Mucosa of descending colon (tissue), 3 donors: ENCODE results near the gene FSHR. TPM values are rescaled to one million over a fixed set of nuclear protein-coding genes. Genes with fewer than 3 reads are reported as not detected.

ENCODE experiments used
- ATAC-seq: fragments of 200-7000 bp; cut with Tn5 transposase; one replicate; pipeline ENCODE4 v1.9.1; 2020; ENCODE audit warnings: mild to moderate bottlenecking, moderate library complexity
- DNase-seq, 3 donors: peaks; one replicate each; pipeline ENCODE4 v3.0.0-alpha.2; 2020
- H3K36me3 ChIP-seq: fragments of 200-600 bp; one replicate; pipeline ENCODE4 v1.8.0; 2021; ENCODE audit warnings: low read depth, mild to moderate bottlenecking
- H3K4me1 ChIP-seq: fragments of 200-600 bp; one replicate; pipeline ENCODE4 v1.8.0; 2021; ENCODE audit warnings: low read depth, mild to moderate bottlenecking
- H3K4me3 ChIP-seq: fragments of 200-600 bp; one replicate; pipeline ENCODE4 v1.8.0; 2021; ENCODE audit warnings: mild to moderate bottlenecking
- H3K9me3 ChIP-seq: fragments of 200-600 bp; one replicate; pipeline ENCODE4 v1.8.0; 2021; ENCODE audit warnings: mild to moderate bottlenecking
- intact Hi-C, 2 donors: fragments of 100-400 bp; cut with DNase I in 1 of 2; cut with micrococcal nuclease in 1 of 2; formaldehyde crosslinking; loops; one replicate each; pipeline versions ENCODE4 v1.11.0 to v1.11.1; 2022; cut with DNase I, micrococcal nuclease
- microRNA-seq: library from miRNA; unstranded; fragments of <30 nt; microRNA quantifications from one replicate; pipeline ENCODE4, GENCODE V29; 2019
- total RNA-seq, 3 donors: library from RNA; stranded (reverse); fragmentation: NEBNext Ultra II Directional in 2 of 3; extraction: Animal tissue kit (Norgen Biotek cat#: 25700) in 2 of 3; gene quantifications; one replicate each; pipeline versions ENCODE4 v1.2.1 to v1.2.4, GENCODE V29; 2021 to 2023
- TF ChIP-seq, protein P1 (sequence below): fragments of 200-600 bp; IDR thresholded peaks from one replicate; pipeline ENCODE4 v1.8.0; 2022; ENCODE audit warnings: antibody characterized with exemption, mild to moderate bottlenecking
- donor health status: DM: no; HTN: no; CAD: no; lungs with moderate emphysema.
- donor health status: DM: no; HTN: no; CAD: no.
- donor health status: DM: no; HTN: yes; CAD: no.

Gene FSHR
- total RNA-seq, 3 donors from 2014 or later: not detected

DNA sequence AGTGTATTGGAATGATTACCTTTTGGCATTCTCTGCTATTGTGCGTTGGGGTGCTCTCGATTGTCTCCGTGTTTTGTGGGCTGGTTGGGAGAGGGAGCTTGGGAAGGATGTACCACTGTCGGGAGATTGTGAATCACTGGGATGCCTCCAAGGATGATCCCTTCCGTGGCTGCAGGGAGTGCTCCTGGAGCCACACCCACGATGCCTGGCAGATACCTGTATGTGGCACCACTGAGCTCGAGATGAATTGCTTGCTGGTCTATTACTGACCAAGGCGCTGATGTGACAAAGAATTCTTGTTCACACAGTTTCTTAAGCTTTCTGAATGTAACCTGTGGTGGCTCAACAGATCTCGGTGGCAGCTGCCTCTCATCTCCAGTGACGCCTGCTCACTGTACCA lies 239.1 kb downstream of the FSHR start:
- TF ChIP-seq, protein P1, sequence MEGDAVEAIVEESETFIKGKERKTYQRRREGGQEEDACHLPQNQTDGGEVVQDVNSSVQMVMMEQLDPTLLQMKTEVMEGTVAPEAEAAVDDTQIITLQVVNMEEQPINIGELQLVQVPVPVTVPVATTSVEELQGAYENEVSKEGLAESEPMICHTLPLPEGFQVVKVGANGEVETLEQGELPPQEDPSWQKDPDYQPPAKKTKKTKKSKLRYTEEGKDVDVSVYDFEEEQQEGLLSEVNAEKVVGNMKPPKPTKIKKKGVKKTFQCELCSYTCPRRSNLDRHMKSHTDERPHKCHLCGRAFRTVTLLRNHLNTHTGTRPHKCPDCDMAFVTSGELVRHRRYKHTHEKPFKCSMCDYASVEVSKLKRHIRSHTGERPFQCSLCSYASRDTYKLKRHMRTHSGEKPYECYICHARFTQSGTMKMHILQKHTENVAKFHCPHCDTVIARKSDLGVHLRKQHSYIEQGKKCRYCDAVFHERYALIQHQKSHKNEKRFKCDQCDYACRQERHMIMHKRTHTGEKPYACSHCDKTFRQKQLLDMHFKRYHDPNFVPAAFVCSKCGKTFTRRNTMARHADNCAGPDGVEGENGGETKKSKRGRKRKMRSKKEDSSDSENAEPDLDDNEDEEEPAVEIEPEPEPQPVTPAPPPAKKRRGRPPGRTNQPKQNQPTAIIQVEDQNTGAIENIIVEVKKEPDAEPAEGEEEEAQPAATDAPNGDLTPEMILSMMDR: no peak
- Histone ChIP-seq H3K9me3 (no peaks in the 10 kb centered on the region), H3K36me3 (no peaks in the 10 kb centered on the region), H3K4me3 (no peak overlapping the region), H3K4me1 (no peaks in the 10 kb centered on the region)
- intact Hi-C loops: no loop called here
- ATAC-seq (no peak), DNase-seq (no peak)

GRCh38 chr2:48914477-48915089 lies 239.7 kb downstream of the FSHR start:
- no peak for DNase-seq
- Histone ChIP-seq H3K36me3 (no peaks in the 10 kb centered on the region), H3K4me3 (no peak overlapping the region), H3K4me1 (no peaks in the 10 kb centered on the region), H3K9me3 (no peaks in the 10 kb centered on the region)
- TF ChIP-seq, protein P1: no peak
- intact Hi-C loops: no loop called here
- ATAC-seq: no peak

Small RNA genes within 50 kb of the gene (microRNA-seq; reads per million reads assigned to microRNA genes)
- 6.8 reads per million, percentile 28 among the genes with 10 or more reads in this experiment for gene MIR548BA
